ENCODE measurements around the gene ANKUB1. TPM values are rescaled to one million over a fixed set of nuclear protein-coding genes. Genes with fewer than 3 reads are reported as not detected.
A peak's percentile ranks its signal among the peaks of the same experiment; 100 is the strongest.

ANKUB1 gene
- total RNA-seq, 1 donor from 2014 or later, result not detected

DNA sequence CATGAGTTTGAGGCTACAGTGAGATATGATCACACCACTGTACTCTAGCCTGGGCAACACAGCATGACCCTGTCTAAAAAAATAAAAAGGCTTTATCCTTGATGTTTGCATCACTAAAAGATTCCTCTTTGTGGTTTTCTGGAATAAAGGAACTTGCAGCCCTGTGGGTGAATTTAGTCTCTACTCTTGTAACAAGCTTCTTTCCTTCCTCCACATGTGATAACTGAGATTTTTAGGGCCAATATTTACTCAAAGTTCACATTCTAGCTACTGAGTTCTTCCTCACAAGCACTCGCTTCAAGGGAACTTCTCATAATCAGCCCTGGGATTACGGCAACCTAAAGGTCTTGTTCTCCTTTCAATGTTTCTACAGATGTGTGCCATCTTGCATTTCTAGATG is 64.7 kb downstream of the ANKUB1 start:
- H3K36me3 Mint-ChIP-seq (ENCODE audit: unreplicated experiment), result peaks cover 3% of the 10 kb centered on the region
- DNase-seq, result no peak
- no peak overlapping the region for H3K27ac Mint-ChIP-seq (ENCODE audit: unreplicated experiment)
- no peaks in the 10 kb centered on the region for H3K4me1 Mint-ChIP-seq (ENCODE audit: low read depth, unreplicated experiment)
- no peak overlapping the region for H3K4me3 Mint-ChIP-seq (ENCODE audit: unreplicated experiment)
- H3K27me3 Mint-ChIP-seq (ENCODE audit: unreplicated experiment), result peaks cover 2% of the 10 kb centered on the region
- TF ChIP-seq, protein P1, sequence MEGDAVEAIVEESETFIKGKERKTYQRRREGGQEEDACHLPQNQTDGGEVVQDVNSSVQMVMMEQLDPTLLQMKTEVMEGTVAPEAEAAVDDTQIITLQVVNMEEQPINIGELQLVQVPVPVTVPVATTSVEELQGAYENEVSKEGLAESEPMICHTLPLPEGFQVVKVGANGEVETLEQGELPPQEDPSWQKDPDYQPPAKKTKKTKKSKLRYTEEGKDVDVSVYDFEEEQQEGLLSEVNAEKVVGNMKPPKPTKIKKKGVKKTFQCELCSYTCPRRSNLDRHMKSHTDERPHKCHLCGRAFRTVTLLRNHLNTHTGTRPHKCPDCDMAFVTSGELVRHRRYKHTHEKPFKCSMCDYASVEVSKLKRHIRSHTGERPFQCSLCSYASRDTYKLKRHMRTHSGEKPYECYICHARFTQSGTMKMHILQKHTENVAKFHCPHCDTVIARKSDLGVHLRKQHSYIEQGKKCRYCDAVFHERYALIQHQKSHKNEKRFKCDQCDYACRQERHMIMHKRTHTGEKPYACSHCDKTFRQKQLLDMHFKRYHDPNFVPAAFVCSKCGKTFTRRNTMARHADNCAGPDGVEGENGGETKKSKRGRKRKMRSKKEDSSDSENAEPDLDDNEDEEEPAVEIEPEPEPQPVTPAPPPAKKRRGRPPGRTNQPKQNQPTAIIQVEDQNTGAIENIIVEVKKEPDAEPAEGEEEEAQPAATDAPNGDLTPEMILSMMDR (IDR thresholded peaks at IDR 0.05; ENCODE audit: partially characterized antibody, unreplicated experiment), result no peak
- H3K9me3 Mint-ChIP-seq (ENCODE audit: unreplicated experiment), result no peaks in the 10 kb centered on the region

DNA sequence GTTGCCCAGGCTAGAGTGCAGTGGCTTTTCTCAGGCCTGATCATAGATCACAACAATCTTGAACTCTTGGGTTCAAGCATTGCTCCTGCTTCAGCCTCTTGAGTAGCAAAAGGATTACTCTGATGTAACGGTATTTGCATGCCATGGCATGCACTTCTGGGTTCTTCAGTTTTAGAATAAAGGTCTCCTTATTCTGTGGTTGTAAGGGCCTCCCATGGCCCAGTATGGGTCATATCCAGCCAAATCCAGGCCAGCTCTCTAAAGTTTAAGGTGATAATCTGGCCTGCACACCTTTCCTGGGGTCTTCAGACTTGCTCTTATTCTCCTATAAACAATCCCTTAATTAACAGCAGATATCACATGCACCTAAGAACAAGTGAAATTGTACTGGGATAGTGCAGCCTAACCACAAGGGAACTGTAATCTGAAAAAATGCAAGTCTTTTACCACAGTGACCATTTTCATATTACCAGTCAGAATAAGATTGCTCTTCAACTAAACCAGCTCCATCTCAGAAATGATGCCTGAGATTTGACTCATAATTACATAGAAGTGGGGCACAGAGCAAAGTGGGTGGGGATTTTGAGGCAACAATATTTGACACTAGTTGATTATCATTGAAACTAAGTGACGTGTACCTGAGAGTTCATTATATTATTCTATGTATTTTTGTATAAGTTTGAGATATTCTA is 65.5 kb downstream of the ANKUB1 start:
- Mint-ChIP-seq H3K27me3 (ENCODE audit: unreplicated experiment) (peaks cover 2% of the 10 kb centered on the region), H3K9me3 (ENCODE audit: unreplicated experiment) (no peaks in the 10 kb centered on the region), H3K4me3 (ENCODE audit: unreplicated experiment) (no peak overlapping the region), H3K27ac (ENCODE audit: unreplicated experiment) (no peak overlapping the region), H3K4me1 (ENCODE audit: low read depth, unreplicated experiment) (no peaks in the 10 kb centered on the region), H3K36me3 (ENCODE audit: unreplicated experiment) (peaks cover 6% of the 10 kb centered on the region)
- TF ChIP-seq, protein P1 (IDR thresholded peaks at IDR 0.05; ENCODE audit: partially characterized antibody, unreplicated experiment), result no peak
- DNase-seq, result no peak

DNA sequence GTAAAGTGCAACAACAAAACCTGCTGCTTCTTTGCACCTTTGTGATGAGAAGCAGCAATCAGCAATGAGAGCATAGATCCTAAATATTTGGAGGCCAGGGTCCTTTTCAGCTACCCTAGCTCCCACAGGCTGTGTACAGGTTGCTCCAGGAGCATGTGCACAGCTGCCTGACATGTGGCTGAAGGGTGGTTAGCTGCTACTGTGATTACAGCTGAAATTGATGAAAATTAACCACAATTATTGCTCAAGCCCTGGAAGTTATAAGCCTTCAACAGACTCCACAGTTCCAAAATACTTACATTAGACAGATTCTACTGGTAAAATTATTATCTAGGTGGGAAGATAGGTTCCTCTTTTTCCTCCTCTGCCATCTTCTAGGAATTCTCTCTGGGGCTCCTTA is 68.6 kb downstream of the ANKUB1 start:
- Mint-ChIP-seq H3K27me3 (ENCODE audit: unreplicated experiment) (peaks cover 2% of the 10 kb centered on the region), H3K4me1 (ENCODE audit: low read depth, unreplicated experiment) (no peaks in the 10 kb centered on the region), H3K27ac (ENCODE audit: unreplicated experiment) (no peak overlapping the region), H3K9me3 (ENCODE audit: unreplicated experiment) (peaks cover 7% of the 10 kb centered on the region), H3K36me3 (ENCODE audit: unreplicated experiment) (peaks cover 16% of the 10 kb centered on the region), H3K4me3 (ENCODE audit: unreplicated experiment) (no peak overlapping the region)
- no peak for DNase-seq
- TF ChIP-seq, protein P1 (IDR thresholded peaks at IDR 0.05; ENCODE audit: partially characterized antibody, unreplicated experiment), result no peak

DNA sequence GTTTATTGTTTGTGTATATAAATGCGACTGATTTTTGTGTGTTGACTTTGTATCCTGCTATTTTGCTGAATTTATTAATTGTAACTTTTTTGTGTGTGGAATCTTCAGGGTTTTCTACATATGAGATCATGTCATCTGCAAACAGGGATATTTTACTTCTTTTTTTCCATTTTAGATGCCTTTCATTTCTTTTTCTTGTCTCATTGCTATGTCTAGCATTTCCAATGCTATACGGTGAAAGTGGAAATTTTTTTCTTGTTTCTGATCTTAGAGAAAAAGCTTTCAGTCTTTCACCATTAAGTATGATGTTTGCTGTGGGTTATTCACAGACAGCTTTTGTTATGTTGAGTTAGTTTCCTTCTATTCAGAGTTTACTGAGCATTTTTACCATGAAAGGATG is 71.4 kb downstream of the ANKUB1 start:
- no peak overlapping the region for H3K4me3 Mint-ChIP-seq (ENCODE audit: unreplicated experiment)
- no peaks in the 10 kb centered on the region for H3K4me1 Mint-ChIP-seq (ENCODE audit: low read depth, unreplicated experiment)
- peaks cover 7% of the 10 kb centered on the region for H3K9me3 Mint-ChIP-seq (ENCODE audit: unreplicated experiment)
- TF ChIP-seq, protein P1 (IDR thresholded peaks at IDR 0.05; ENCODE audit: partially characterized antibody, unreplicated experiment), result no peak
- peaks cover 16% of the 10 kb centered on the region for H3K36me3 Mint-ChIP-seq (ENCODE audit: unreplicated experiment)
- DNase-seq, result no peak
- H3K27ac Mint-ChIP-seq (ENCODE audit: unreplicated experiment), result no peak overlapping the region
- no peaks in the 10 kb centered on the region for H3K27me3 Mint-ChIP-seq (ENCODE audit: unreplicated experiment)

DNA sequence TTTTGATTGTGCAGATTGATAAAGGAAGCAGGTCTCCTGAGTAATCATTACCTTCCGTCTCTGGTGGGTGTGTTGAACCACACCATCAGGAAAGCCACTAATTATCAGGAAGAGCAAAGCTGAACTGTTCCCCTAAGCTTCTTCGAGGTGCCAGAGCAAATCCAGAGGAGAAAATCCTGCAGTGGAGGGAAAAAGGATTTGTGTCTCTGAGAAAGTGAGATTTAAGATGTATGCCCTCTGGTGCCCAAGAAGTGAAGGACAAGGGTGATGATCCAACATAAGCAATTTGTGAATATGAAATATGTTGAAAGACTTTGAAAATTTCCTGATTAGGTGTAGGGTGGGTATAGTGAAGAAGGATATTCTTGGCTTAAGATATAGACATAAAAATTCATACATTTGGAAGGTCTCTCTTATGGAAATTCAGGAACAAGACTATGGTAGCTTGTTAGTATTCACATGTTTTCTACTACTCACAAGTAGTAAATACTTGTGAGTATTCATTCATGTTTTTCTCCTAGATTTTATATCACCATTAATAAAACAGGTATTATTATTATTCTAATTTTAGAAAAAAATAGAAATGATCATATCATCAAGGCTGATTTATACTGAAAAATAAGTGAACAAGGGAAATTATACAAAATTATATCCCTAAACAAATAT is 74.8 kb downstream of the ANKUB1 start:
- H3K36me3 Mint-ChIP-seq (ENCODE audit: unreplicated experiment), result peaks cover 12% of the 10 kb centered on the region
- TF ChIP-seq, protein P1 (IDR thresholded peaks at IDR 0.05; ENCODE audit: partially characterized antibody, unreplicated experiment), result peak; percentile 71
- no peak overlapping the region for H3K27ac Mint-ChIP-seq (ENCODE audit: unreplicated experiment)
- H3K4me1 Mint-ChIP-seq (ENCODE audit: low read depth, unreplicated experiment), result no peaks in the 10 kb centered on the region
- peaks cover 2% of the 10 kb centered on the region for H3K27me3 Mint-ChIP-seq (ENCODE audit: unreplicated experiment)
- peak; percentile 37 for DNase-seq
- peaks cover 7% of the 10 kb centered on the region for H3K9me3 Mint-ChIP-seq (ENCODE audit: unreplicated experiment)
- H3K4me3 Mint-ChIP-seq (ENCODE audit: unreplicated experiment), result no peak overlapping the region

Measured in glutamatergic neuron (in vitro differentiated cells).